IPS-NIHi11 (cell line): ENCODE data around the gene NEK3.
"Not testable (repeated sequence)": the region's sequence is repeated elsewhere in the genome, so short reads cannot be mapped to it uniquely, and the experiment has no call there.

Source experiments
- DNase-seq: peaks from one replicate; pipeline ENCODE4 v3.0.0; 2012; ENCODE audit warnings: mixed read lengths, low spot score

Gene NEK3

GRCh38 chr13:52170828-52171391 lies 11.5 kb upstream of the NEK3 start:
- DNase-seq, result not testable (repeated sequence)

GRCh38 chr13:52169839-52170238 lies 10.4 kb upstream of the NEK3 start:
- DNase-seq, result no peak

GRCh38 chr13:52165411-52165810 lies 6.0 kb upstream of the NEK3 start:
- no peak for DNase-seq

- DNase-seq, result no peak
Measured at GRCh38 chr13:52164989-52165388, 5.6 kb upstream of the NEK3 start.

- not testable (repeated sequence) for DNase-seq
Measured at GRCh38 chr13:52163878-52164277, 4.5 kb upstream of the NEK3 start.

GRCh38 chr13:52162279-52163101 lies 3.1 kb upstream of the NEK3 start:
- no peak for DNase-seq

GRCh38 chr13:52161181-52161646 lies 1.8 kb upstream of the NEK3 start:
- DNase-seq, result no peak

- no peak for DNase-seq
Measured at GRCh38 chr13:52160506-52160905, 1.1 kb upstream of the NEK3 start.

- DNase-seq, result no peak
Measured at GRCh38 chr13:52160053-52160452, 656 bp upstream of the NEK3 start.

- peak; percentile 18 for DNase-seq
Measured at GRCh38 chr13:52158629-52159158, 703 bp downstream of the NEK3 start.

GRCh38 chr13:52156724-52157261 lies 2.6 kb downstream of the NEK3 start:
- DNase-seq, result no peak

GRCh38 chr13:52155177-52155576 lies 4.2 kb downstream of the NEK3 start:
- DNase-seq, result no peak

GRCh38 chr13:52147225-52147624 lies 12.2 kb downstream of the NEK3 start:
- DNase-seq, result no peak

GRCh38 chr13:52141299-52141698 lies 18.1 kb downstream of the NEK3 start:
- no peak for DNase-seq

GRCh38 chr13:52137489-52137888 lies 21.9 kb downstream of the NEK3 start:
- no peak for DNase-seq

- no peak for DNase-seq
Measured at GRCh38 chr13:52136763-52137162, 22.6 kb downstream of the NEK3 start.

GRCh38 chr13:52130641-52131040 lies 28.8 kb downstream of the NEK3 start:
- no peak for DNase-seq

GRCh38 chr13:52128714-52129700 lies 30.4 kb downstream of the NEK3 start, which contains the start of gene NEK5:
Gene NEK5 (minus strand): TSS chr13:52129073. CDS start chr13:52127482, 1,591 bp downstream.
- DNase-seq, result peak; percentile 95

GRCh38 chr13:52127783-52128702 lies 31.4 kb downstream of the NEK3 start:
- peak; percentile 79 for DNase-seq

- no peak for DNase-seq
Measured at GRCh38 chr13:52127378-52127777, 32.0 kb downstream of the NEK3 start.

- no peak for DNase-seq
Measured at GRCh38 chr13:52125547-52125946, 33.9 kb downstream of the NEK3 start.
